ENCODE measurements around the gene KCNJ11. TPM values are rescaled to one million over a fixed set of nuclear protein-coding genes. Genes with fewer than 3 reads are reported as not detected.

KCNJ11 gene
- total RNA-seq, 1 experiment from 2014 or later = 0.54 TPM

DNA sequence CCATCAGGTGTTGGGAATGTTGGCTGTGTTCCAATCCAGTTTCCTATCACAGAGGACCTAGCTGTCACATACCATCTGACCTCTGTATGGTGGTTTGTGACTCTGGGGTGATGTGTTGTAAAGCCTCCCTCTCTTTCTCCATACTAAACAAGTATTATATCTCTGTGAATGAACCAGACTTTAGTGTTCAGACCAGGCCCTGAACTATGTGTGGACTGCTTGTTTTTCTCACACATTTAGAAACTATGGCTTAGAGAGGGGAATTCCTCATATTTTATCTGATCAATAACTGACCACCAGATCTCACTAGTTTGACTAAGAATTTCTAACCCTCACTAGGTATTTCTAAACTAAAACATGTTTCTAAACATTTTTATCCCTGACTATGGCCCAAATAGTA lies 19.4 kb downstream of the KCNJ11 start:
- H3K9me3 Mint-ChIP-seq (ENCODE audit: unreplicated experiment) = peaks cover 35% of the 10 kb centered on the region
- H3K27me3 Mint-ChIP-seq (ENCODE audit: insufficient read depth, unreplicated experiment) = no peaks in the 10 kb centered on the region
- no peak for DNase-seq (ENCODE audit: unreplicated experiment)
- intact Hi-C loops (cut with micrococcal nuclease) = no loop called here
- H3K4me1 Mint-ChIP-seq (ENCODE audit: insufficient read depth, unreplicated experiment) = no peaks in the 10 kb centered on the region
- no peak overlapping the region for H3K27ac Mint-ChIP-seq (ENCODE audit: low read depth, unreplicated experiment)
- TF ChIP-seq, protein P1, sequence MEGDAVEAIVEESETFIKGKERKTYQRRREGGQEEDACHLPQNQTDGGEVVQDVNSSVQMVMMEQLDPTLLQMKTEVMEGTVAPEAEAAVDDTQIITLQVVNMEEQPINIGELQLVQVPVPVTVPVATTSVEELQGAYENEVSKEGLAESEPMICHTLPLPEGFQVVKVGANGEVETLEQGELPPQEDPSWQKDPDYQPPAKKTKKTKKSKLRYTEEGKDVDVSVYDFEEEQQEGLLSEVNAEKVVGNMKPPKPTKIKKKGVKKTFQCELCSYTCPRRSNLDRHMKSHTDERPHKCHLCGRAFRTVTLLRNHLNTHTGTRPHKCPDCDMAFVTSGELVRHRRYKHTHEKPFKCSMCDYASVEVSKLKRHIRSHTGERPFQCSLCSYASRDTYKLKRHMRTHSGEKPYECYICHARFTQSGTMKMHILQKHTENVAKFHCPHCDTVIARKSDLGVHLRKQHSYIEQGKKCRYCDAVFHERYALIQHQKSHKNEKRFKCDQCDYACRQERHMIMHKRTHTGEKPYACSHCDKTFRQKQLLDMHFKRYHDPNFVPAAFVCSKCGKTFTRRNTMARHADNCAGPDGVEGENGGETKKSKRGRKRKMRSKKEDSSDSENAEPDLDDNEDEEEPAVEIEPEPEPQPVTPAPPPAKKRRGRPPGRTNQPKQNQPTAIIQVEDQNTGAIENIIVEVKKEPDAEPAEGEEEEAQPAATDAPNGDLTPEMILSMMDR (IDR thresholded peaks at IDR 0.05; ENCODE audit: unreplicated experiment) = no peak
- H3K36me3 Mint-ChIP-seq (ENCODE audit: insufficient read depth, unreplicated experiment) = peaks cover 72% of the 10 kb centered on the region
- H3K4me3 Mint-ChIP-seq (ENCODE audit: unreplicated experiment) = no peak overlapping the region
- no TSS peak for BruUV-seq (replicated peaks)
- ChIA-PET POLR2A (no interaction called here), CTCF (no interaction called here)

DNA sequence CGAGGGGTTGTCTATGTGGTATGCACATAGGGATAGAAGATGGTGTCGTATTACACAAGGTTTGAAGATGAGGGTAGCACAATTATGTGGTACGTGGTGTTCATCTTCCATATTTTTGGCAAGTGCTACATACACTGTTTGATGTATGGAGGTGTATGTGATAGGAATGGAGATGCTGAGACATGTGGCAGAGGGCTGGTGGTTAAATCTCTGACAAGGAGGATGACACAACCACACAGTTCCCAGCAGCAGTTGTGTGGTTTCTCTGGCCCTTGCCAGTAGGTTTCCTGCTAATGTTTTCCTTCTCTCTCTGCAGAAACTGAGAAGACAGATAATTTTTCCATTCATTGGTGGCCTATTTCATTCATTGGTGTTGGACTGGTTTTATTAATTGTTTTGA lies 19.9 kb downstream of the KCNJ11 start:
- no TSS peak for BruUV-seq (replicated peaks)
- no peak overlapping the region for H3K4me3 Mint-ChIP-seq (ENCODE audit: unreplicated experiment)
- H3K9me3 Mint-ChIP-seq (ENCODE audit: unreplicated experiment) = peaks cover 35% of the 10 kb centered on the region
- TF ChIP-seq, protein P1 (IDR thresholded peaks at IDR 0.05; ENCODE audit: unreplicated experiment) = no peak
- CTCF ChIA-PET = interaction anchor here (1.6 kb wide), 1 partner anchor 20 kb away, joined by 4 read pairs; the partner anchor contains the start of gene KCNJ11
- intact Hi-C loops (cut with micrococcal nuclease) = no loop called here
- H3K27me3 Mint-ChIP-seq (ENCODE audit: insufficient read depth, unreplicated experiment) = no peaks in the 10 kb centered on the region
- peaks cover 74% of the 10 kb centered on the region for H3K36me3 Mint-ChIP-seq (ENCODE audit: insufficient read depth, unreplicated experiment)
- POLR2A ChIA-PET = no interaction called here
- DNase-seq (ENCODE audit: unreplicated experiment) = no peak
- H3K27ac Mint-ChIP-seq (ENCODE audit: low read depth, unreplicated experiment) = no peak overlapping the region
- no peaks in the 10 kb centered on the region for H3K4me1 Mint-ChIP-seq (ENCODE audit: insufficient read depth, unreplicated experiment)

DNA sequence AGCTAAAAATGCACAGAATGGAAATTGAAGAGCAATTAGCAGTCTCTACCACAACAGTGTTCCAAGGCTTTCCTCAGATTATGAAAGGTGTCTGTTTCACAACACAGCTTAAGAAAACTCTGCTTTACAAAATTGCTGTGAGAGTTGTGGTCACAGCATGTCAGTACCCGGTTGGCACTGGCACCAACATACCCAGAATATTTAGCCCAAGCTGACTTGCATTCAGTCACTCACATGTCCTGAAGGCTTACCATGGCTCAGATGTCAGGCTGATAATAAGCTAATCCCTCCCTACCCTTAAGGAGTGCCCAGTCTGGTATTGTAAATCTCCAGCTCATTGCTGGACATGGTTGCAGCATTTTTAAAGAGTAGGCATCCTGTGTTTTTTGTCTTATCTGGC lies 22.0 kb downstream of the KCNJ11 start:
- no peaks in the 10 kb centered on the region for H3K27me3 Mint-ChIP-seq (ENCODE audit: insufficient read depth, unreplicated experiment)
- DNase-seq (ENCODE audit: unreplicated experiment) = no peak
- no peak overlapping the region for H3K4me3 Mint-ChIP-seq (ENCODE audit: unreplicated experiment)
- CTCF ChIA-PET = interaction anchor here (1.1 to 5.4 kb wide), 6 partner anchors 11 to 140 kb away, joined by 4 to 47 read pairs (median 6); no protein-coding TSS in a partner anchor
- H3K27ac Mint-ChIP-seq (ENCODE audit: low read depth, unreplicated experiment) = no peak overlapping the region
- intact Hi-C loops (cut with micrococcal nuclease) = no loop called here
- BruUV-seq (replicated peaks) = no TSS peak
- POLR2A ChIA-PET = interaction anchor here (1.6 to 4.3 kb wide), 2 partner anchors 9 to 12 kb away, joined by 4 to 25 read pairs; no protein-coding TSS in a partner anchor
- TF ChIP-seq, protein P1 (IDR thresholded peaks at IDR 0.05; ENCODE audit: unreplicated experiment) = no peak
- peaks cover 66% of the 10 kb centered on the region for H3K36me3 Mint-ChIP-seq (ENCODE audit: insufficient read depth, unreplicated experiment)
- H3K4me1 Mint-ChIP-seq (ENCODE audit: insufficient read depth, unreplicated experiment) = no peaks in the 10 kb centered on the region
- peaks cover 24% of the 10 kb centered on the region for H3K9me3 Mint-ChIP-seq (ENCODE audit: unreplicated experiment)

DNA sequence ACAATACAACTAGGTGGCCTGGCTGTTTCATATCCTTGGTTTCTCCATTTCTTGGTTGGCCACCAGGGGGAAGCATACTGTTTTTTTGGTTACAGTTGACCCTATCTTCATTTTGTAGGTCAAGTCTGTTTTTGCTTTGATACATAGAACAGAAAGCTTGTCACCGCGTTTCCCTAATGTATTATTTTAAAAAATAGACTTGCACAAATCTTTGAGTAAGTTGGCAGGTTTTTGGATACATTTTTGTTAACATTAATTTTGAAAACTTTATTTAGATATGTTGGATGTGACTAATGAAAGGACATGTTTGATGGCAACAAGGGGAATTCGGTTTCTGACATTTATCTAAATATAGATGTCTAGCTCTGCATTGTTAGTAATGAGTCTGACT lies 33.9 kb downstream of the KCNJ11 start:
- TF ChIP-seq, protein P1 (IDR thresholded peaks at IDR 0.05; ENCODE audit: unreplicated experiment) = peak; percentile 43
- Mint-ChIP-seq H3K27me3 (ENCODE audit: insufficient read depth, unreplicated experiment) (no peaks in the 10 kb centered on the region), H3K4me1 (ENCODE audit: insufficient read depth, unreplicated experiment) (peaks cover 5% of the 10 kb centered on the region), H3K27ac (ENCODE audit: low read depth, unreplicated experiment) (peak overlapping the region; percentile 21), H3K36me3 (ENCODE audit: insufficient read depth, unreplicated experiment) (peaks cover 22% of the 10 kb centered on the region), H3K4me3 (ENCODE audit: unreplicated experiment) (peak overlapping the region; percentile 75), H3K9me3 (ENCODE audit: unreplicated experiment) (no peaks in the 10 kb centered on the region)
- ChIA-PET POLR2A (interaction anchor here (0.6 to 4.1 kb wide), 13 partner anchors 11 to 293 kb away, joined by 3 to 32 read pairs (median 5); partner anchors contain the start of genes KCNJ11, NUCB2, PIK3C2A and RPS13), CTCF (interaction anchor here (0.6 to 4.6 kb wide), 28 partner anchors 10 to 1633 kb away, joined by 3 to 34 read pairs (median 4); partner anchors contain the start of gene SAA2)
- no TSS peak for BruUV-seq (replicated peaks)
- DNase-seq (ENCODE audit: unreplicated experiment) = peak; percentile 82
- intact Hi-C loops (cut with micrococcal nuclease) = loop anchor here (5.0 kb wide), 2 partner anchors 77 to 277 kb away; partner anchors contain the start of genes NUCB2 and RPS13
